Activated naive CD4-positive, alpha-beta T cell treated with anti-CD3 and anti-CD28 coated beads, Interleukin-2, amount 10 ng/mL, durations not matched to agents 7 days and 5 days (primary cell): Measurements from ENCODE around the gene SPRR4.

Experiments used
- CTCF ChIA-PET: fragments of 350-600 bp; sonication (Branson Sonifier 250); formaldehyde crosslinking; loops from one replicate; lab custom pipeline; 2021; ENCODE audit warnings: antibody characterized with exemption; lab: Charles Lee
- DNase-seq: peaks from one replicate; pipeline ENCODE4 v3.0.0-alpha.2; 2020
- H3K27ac Mint-ChIP-seq: one replicate; pipeline ENCODE4 v1.8.0; 2021; ENCODE audit warnings: mild to moderate bottlenecking, moderate library complexity, mixed read lengths
- H3K27me3 Mint-ChIP-seq: one replicate; pipeline ENCODE4 v1.8.0; 2021; ENCODE audit warnings: mild to moderate bottlenecking, mixed read lengths
- H3K36me3 Mint-ChIP-seq: one replicate; pipeline ENCODE4 v1.8.0; 2021; ENCODE audit warnings: mixed read lengths
- H3K4me1 Mint-ChIP-seq: one replicate; pipeline ENCODE4 v1.8.0; 2021; ENCODE audit warnings: mixed read lengths
- H3K4me3 Mint-ChIP-seq: one replicate; pipeline ENCODE4 v1.8.0; 2021; ENCODE audit warnings: mild to moderate bottlenecking, moderate library complexity, mixed read lengths
- H3K9me3 Mint-ChIP-seq: one replicate; pipeline ENCODE4 v1.8.0; 2021; ENCODE audit warnings: mixed read lengths

Gene SPRR4

DNA sequence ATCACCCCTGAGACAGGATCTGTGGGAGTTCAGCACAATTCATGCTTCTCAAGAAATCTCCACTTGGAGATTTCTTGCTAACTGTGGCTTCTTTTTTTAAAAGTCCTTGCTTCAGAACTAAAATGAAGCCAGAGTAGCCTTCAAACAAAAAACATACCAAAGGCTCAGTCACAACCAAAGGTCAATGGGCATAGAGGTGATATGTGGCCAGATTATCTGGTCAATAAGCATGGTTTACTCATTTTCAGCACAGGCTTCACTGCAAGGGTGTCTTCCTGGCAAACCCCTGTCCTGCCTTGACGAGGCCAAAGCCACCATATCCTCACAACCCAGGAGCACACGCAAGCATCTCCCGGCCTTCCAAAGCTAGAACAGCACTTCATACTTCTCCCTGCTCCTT, 11.2 kb upstream of the SPRR4 start:
- Mint-ChIP-seq H3K9me3 (no peaks in the 10 kb centered on the region), H3K27me3 (peaks cover 6% of the 10 kb centered on the region), H3K4me3 (no peak overlapping the region), H3K36me3 (no peaks in the 10 kb centered on the region), H3K4me1 (no peaks in the 10 kb centered on the region), H3K27ac (no peak overlapping the region)
- CTCF ChIA-PET: no interaction called here
- DNase-seq: no peak

DNA sequence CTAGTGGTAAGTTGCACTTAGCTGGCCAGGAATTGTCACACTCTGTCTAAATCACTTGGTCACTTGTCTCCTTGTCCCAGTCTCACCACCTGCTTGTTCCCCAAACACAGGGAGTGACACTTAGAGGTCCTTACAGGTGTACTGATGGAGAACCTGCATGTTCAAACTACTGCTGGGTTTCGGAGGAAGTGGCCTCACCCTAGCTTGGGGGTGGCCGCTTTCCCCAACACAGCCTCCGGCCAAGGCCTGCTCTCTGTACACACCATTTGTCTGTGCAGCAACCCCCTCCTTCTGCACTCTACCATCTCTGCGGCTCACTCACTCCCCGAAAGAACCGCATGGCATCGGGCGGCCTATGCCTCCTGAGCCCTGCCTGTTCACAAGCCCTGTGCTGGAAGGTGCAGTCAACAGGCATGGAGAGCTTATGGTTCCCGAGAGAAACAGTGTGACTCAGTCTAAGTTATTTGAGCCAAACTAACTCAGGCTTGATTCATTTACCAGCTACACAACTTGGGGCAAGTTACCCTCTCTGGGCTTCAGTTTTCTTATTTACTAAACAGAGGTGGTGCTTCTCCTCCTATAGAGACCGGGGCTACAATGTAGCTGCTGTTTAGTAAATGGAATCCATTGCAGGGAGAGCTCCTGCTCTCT, 10.5 kb upstream of the SPRR4 start:
- no peak overlapping the region for H3K4me3 Mint-ChIP-seq
- CTCF ChIA-PET: no interaction called here
- H3K4me1 Mint-ChIP-seq: no peaks in the 10 kb centered on the region
- no peaks in the 10 kb centered on the region for H3K9me3 Mint-ChIP-seq
- H3K27me3 Mint-ChIP-seq: peaks cover 6% of the 10 kb centered on the region
- no peak overlapping the region for H3K27ac Mint-ChIP-seq
- no peak for DNase-seq
- H3K36me3 Mint-ChIP-seq: no peaks in the 10 kb centered on the region

DNA sequence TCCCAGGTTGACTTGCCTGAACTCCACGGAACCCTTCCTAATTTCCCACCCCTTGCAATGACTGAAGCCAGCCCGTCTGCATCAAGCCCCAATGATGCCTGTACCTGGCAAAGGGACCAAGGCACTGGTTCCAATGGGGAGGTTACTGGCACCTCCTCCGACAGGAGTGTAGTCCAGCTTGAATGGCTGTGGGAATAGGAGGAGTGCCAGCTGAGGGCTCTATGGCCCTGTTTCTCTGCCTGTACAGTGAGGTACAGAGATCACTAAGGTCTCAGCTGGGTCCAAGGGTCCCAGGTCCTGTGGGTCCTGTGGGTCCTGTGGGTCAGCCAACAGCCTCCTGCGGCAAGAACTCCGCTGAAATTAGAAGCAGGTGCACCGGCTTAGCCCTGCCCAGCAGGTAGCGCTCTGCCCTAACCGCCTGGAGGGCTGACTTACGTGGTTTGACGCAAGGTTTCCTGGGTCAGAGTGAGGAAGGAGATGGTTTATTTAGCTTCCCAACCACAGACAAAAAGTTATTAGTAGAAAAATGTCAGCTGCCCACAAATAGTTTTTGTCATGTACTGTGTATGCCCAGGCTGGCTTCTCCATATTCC, 9.9 kb upstream of the SPRR4 start:
- Mint-ChIP-seq H3K36me3 (no peaks in the 10 kb centered on the region), H3K4me1 (no peaks in the 10 kb centered on the region), H3K27ac (no peak overlapping the region), H3K9me3 (no peaks in the 10 kb centered on the region), H3K27me3 (peaks cover 6% of the 10 kb centered on the region), H3K4me3 (no peak overlapping the region)
- CTCF ChIA-PET: no interaction called here
- no peak for DNase-seq

- no peak for DNase-seq
Observed at GRCh38 chr1:152961226-152961891, 9.1 kb upstream of the SPRR4 start.

GRCh38 chr1:152962876-152963415, 7.5 kb upstream of the SPRR4 start:
- CTCF ChIA-PET: no interaction called here
- no peaks in the 10 kb centered on the region for H3K36me3 Mint-ChIP-seq

More at GRCh38 chr1:152961226-152961891, 9.1 kb upstream of the SPRR4 start:
- Mint-ChIP-seq H3K36me3 (no peaks in the 10 kb centered on the region), H3K27ac (no peak overlapping the region), H3K4me3 (no peak overlapping the region), H3K9me3 (no peaks in the 10 kb centered on the region), H3K4me1 (no peaks in the 10 kb centered on the region), H3K27me3 (peaks cover 6% of the 10 kb centered on the region)
- CTCF ChIA-PET: no interaction called here

DNA sequence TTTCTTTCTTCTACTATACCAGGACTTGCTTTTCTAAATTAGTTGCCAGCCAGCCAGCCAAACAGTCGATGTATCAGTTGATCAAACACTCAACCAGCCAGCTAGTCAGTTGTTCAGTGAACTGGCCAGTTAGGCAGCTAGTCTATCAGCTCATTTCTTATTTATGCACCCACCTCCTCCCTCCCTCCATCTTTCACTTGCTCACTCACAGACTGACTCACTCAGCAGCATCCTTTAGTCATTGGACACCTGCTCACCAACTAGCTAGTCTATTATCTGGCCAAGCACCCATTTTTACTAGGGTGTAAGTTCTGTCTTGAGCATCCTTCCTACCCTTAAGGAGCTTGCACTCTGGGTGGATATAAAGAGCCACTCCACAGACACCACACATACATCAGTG, 5.9 kb upstream of the SPRR4 start:
- no peaks in the 10 kb centered on the region for H3K36me3 Mint-ChIP-seq
- H3K9me3 Mint-ChIP-seq: no peaks in the 10 kb centered on the region
- CTCF ChIA-PET: no interaction called here
- H3K4me3 Mint-ChIP-seq: no peak overlapping the region
- H3K27ac Mint-ChIP-seq: no peak overlapping the region
- H3K27me3 Mint-ChIP-seq: peaks cover 6% of the 10 kb centered on the region
- H3K4me1 Mint-ChIP-seq: no peaks in the 10 kb centered on the region
- DNase-seq: no peak

More at GRCh38 chr1:152962876-152963415, 7.5 kb upstream of the SPRR4 start:
- Mint-ChIP-seq H3K27me3 (peaks cover 6% of the 10 kb centered on the region), H3K4me3 (no peak overlapping the region), H3K9me3 (no peaks in the 10 kb centered on the region), H3K27ac (no peak overlapping the region), H3K4me1 (no peaks in the 10 kb centered on the region)
- DNase-seq: no peak

GRCh38 chr1:152965853-152966252, 4.6 kb upstream of the SPRR4 start:
- H3K4me1 Mint-ChIP-seq: no peaks in the 10 kb centered on the region
- peaks cover 3% of the 10 kb centered on the region for H3K27me3 Mint-ChIP-seq
- no peaks in the 10 kb centered on the region for H3K9me3 Mint-ChIP-seq
- no peaks in the 10 kb centered on the region for H3K36me3 Mint-ChIP-seq
- DNase-seq: no peak
- no peak overlapping the region for H3K4me3 Mint-ChIP-seq
- CTCF ChIA-PET: no interaction called here
- H3K27ac Mint-ChIP-seq: no peak overlapping the region

- CTCF ChIA-PET: no interaction called here
- no peak overlapping the region for H3K27ac Mint-ChIP-seq
Observed at GRCh38 chr1:152967201-152967600, 3.2 kb upstream of the SPRR4 start.

DNA sequence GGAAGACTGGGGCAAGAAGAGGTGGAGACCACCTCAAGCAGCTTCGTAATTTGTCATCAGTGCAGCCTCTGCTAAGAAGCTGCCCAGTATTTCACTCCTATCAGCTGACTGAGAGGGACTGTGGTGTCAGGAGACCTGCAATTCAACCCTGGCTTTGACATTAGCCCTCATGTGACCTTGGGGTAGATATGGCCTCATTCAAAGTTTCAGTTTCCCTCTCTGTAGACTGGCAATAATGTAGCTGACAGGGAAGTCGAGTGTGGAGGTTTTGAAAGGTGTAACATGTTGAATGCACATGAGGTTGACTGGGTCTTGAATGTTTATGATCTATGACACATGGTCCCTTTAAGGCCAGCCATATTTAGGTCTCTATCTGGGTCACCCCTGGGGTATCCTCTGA, 2.2 kb upstream of the SPRR4 start:
- no peaks in the 10 kb centered on the region for H3K9me3 Mint-ChIP-seq
- no peak overlapping the region for H3K27ac Mint-ChIP-seq
- H3K27me3 Mint-ChIP-seq: peaks cover 10% of the 10 kb centered on the region
- CTCF ChIA-PET: no interaction called here
- no peaks in the 10 kb centered on the region for H3K4me1 Mint-ChIP-seq
- DNase-seq: no peak
- no peak overlapping the region for H3K4me3 Mint-ChIP-seq
- H3K36me3 Mint-ChIP-seq: no peaks in the 10 kb centered on the region

More at GRCh38 chr1:152967201-152967600, 3.2 kb upstream of the SPRR4 start:
- Mint-ChIP-seq H3K9me3 (no peaks in the 10 kb centered on the region), H3K4me3 (no peak overlapping the region), H3K36me3 (no peaks in the 10 kb centered on the region), H3K4me1 (no peaks in the 10 kb centered on the region), H3K27me3 (peaks cover 8% of the 10 kb centered on the region)
- DNase-seq: no peak

DNA sequence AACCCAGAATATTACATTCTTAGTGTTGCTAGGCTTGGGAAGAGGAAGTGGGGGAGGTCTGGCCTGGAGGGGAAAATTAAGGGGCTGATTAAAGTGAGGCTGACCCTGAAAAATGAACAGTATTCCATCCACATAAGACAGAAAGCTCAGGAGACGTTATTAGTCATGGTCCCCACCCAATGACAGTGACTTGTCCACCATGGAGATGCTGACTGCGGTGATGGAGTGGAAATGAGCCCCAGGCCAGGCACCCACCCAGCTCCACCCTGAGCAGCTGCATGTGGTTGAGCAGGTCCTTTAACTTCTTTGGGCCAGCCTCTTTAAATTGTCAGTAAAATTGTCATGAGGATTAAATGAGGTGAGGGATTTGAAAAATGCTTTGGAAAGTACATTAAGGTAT, 1.4 kb upstream of the SPRR4 start:
- no peaks in the 10 kb centered on the region for H3K36me3 Mint-ChIP-seq
- CTCF ChIA-PET: no interaction called here

GRCh38 chr1:152972196-152972886, 1.9 kb downstream of the SPRR4 start:
- Mint-ChIP-seq H3K36me3 (no peaks in the 10 kb centered on the region), H3K27me3 (peaks cover 10% of the 10 kb centered on the region), H3K4me3 (no peak overlapping the region), H3K9me3 (no peaks in the 10 kb centered on the region), H3K4me1 (no peaks in the 10 kb centered on the region), H3K27ac (no peak overlapping the region)
- CTCF ChIA-PET: no interaction called here
- DNase-seq: no peak

More for the DNA sequence above, 1.4 kb upstream of the SPRR4 start:
- Mint-ChIP-seq H3K4me1 (no peaks in the 10 kb centered on the region), H3K27ac (no peak overlapping the region), H3K27me3 (peaks cover 8% of the 10 kb centered on the region), H3K4me3 (no peak overlapping the region), H3K9me3 (no peaks in the 10 kb centered on the region)
- no peak for DNase-seq

- no peaks in the 10 kb centered on the region for H3K36me3 Mint-ChIP-seq
- H3K27ac Mint-ChIP-seq: no peak overlapping the region
- DNase-seq: no peak
- CTCF ChIA-PET: no interaction called here
- peaks cover 14% of the 10 kb centered on the region for H3K27me3 Mint-ChIP-seq
- H3K9me3 Mint-ChIP-seq: no peaks in the 10 kb centered on the region
- H3K4me3 Mint-ChIP-seq: no peak overlapping the region
- no peaks in the 10 kb centered on the region for H3K4me1 Mint-ChIP-seq
Observed at GRCh38 chr1:152976688-152977087, 6.2 kb downstream of the SPRR4 start.

- Mint-ChIP-seq H3K4me1 (no peaks in the 10 kb centered on the region), H3K27ac (no peak overlapping the region), H3K27me3 (peaks cover 9% of the 10 kb centered on the region), H3K4me3 (no peak overlapping the region), H3K36me3 (no peaks in the 10 kb centered on the region), H3K9me3 (no peaks in the 10 kb centered on the region)
- CTCF ChIA-PET: no interaction called here
- DNase-seq: no peak
Observed at GRCh38 chr1:152977614-152978013, 7.2 kb downstream of the SPRR4 start.

GRCh38 chr1:152980676-152981075, 10.2 kb downstream of the SPRR4 start:
- H3K36me3 Mint-ChIP-seq: no peaks in the 10 kb centered on the region
- H3K27me3 Mint-ChIP-seq: peaks cover 13% of the 10 kb centered on the region
- CTCF ChIA-PET: no interaction called here
- no peaks in the 10 kb centered on the region for H3K9me3 Mint-ChIP-seq
- H3K4me3 Mint-ChIP-seq: no peak overlapping the region
- H3K4me1 Mint-ChIP-seq: no peaks in the 10 kb centered on the region
- no peak overlapping the region for H3K27ac Mint-ChIP-seq
- DNase-seq: no peak
